ENCODE measurements around the gene NRROS.
"Not testable (repeated sequence)": the region's sequence is repeated elsewhere in the genome, so short reads cannot be mapped to it uniquely, and the experiment has no call there.

NRROS gene

DNA sequence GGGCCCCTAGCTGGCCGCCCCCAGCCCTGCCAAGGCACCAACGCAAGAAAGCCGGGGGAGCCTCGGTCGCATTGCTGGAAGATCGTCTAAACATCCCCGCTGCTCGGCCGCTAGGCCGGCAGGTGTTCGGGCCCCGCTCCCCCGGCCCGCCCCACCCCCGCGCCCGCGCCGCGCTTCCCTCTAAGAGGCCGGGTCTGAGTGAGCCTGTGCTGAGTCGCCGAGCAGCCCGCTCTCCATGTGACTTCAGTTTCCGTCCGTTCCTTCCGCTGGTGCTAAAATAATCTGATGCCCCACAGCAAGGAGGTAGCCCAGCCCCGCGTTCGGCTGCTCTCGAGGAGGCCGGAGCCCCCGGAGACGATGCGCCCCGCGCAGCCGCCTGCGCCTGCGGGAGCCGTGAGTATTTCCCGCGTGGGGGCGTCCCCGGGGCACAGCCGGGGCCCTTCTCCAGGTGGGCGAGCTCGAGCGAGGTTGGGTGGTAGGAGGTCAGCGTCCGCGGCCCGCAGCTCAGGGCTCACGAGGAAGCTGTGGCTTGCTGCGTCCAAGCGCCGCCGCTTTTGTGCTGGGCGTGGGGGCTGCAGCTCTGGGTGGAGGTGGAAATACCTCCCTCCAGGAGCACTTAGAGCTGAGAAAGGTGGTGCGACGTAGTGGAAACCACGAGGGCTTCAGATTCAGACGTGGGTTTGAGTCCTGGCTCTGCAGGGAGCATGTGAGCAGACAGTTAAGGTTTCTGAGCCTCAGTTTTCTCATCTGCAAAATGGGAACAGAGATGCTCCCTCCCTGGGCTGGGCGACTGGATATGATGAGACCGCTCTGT, at the start of gene NRROS:
Gene NRROS (plus strand): TSS at position 212 of the 814 bp plus-strand sequence. CDS start 14,846 bp downstream, outside the sequence.
- DNase-seq (ENCODE audit: low read depth), result no peak

- DNase-seq (ENCODE audit: low read depth), result no peak
Observed at GRCh38 chr3:196590279-196590678, 49.2 kb upstream of the NRROS start.

DNA sequence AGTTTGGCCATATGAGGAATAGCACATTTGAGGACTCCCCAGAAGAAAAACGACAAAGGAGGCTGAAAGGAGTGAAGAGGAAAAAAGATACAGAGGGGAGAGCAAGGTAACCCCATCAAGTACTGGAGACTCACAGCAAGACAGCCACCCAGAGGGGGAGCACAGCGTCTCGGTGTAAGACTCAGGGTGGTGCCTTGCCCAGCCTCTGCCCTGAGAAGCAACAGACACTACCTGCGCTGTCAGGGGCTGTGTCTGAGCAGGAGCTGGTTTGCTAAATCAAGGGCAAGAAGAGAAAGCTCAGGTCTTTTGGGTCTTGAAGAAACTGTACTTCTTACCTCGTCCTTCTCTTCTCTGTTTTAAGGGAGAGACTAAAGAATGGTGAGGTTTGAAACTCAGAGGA, 43.1 kb upstream of the NRROS start:
- DNase-seq (ENCODE audit: low read depth), result no peak

DNA sequence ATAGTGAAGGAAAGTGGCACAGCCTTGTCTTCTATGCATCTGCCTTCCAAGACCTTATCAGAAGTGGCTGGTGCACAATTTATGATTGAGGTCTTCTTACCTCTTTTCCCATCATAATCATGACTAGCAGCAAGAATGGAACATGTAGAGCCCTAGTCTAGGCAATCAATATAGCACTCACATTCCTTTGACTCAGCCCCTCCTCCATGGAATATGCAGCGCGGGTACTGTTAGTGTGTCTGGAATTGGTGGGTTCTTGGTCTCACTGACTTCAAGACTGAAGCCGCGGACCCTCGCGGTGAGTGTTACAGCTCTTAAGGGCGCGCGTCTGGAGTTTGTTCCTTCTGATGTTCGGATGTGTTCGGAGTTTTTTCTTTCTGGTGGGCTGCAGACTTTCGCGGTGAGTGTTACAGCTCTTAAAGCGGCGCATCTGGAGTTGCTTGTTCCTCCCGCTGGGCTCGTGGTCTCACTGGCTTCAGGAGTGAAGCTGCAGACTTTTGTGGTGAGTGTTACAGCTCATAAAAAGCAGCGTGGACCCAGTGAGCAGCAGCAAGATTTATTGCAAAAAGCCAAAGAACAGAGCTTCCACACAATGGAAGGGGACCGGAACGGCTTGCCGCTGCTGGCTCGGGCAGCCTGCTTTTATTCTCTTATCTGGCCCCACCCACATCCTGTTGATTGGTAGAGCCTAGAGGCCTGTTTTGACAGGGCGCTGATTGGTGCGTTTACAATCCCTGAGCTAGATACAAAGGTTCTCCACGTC, 41.3 kb upstream of the NRROS start:
- DNase-seq (ENCODE audit: low read depth), result not testable (repeated sequence)

DNA sequence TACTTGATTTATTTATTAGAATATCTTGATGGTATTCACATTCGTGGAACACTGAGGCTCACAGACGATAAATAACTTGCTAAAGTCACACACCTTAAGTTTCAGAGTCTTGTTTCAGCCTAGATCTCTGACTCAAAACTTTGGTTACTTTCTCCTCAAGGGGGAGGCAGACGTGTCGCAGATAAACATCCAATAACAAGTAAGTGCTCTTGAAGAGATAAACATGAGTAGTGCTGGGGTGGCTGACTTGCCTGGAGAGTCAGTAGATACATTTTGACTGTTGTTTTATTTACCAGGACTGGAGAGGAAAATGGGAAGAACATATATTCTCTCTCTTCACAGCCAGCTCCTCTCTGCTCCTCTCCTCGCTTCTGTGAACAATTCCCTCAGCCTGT, 39.8 kb upstream of the NRROS start:
- DNase-seq (ENCODE audit: low read depth), result no peak

- no peak for DNase-seq (ENCODE audit: low read depth)
Observed at GRCh38 chr3:196600359-196600758, 39.1 kb upstream of the NRROS start.

DNA sequence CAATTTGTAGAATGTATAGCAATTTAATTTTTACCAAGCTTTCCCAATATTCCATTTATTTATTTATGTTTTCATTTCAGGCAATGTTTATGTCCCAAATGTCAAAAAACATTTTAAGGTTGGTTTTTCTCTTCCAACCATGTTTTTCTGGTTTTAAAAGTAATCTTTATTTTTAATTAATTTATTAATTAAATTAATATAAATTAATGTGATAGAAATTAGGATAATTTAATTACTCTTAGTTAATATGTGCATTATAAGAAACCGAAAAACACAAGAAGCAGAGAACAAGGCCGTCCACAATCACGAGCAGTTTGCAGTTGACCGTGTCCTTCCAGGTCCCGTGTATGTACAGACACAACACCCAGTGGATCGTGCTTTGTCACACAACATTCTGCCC, 36.8 kb upstream of the NRROS start:
- DNase-seq (ENCODE audit: low read depth), result no peak

DNA sequence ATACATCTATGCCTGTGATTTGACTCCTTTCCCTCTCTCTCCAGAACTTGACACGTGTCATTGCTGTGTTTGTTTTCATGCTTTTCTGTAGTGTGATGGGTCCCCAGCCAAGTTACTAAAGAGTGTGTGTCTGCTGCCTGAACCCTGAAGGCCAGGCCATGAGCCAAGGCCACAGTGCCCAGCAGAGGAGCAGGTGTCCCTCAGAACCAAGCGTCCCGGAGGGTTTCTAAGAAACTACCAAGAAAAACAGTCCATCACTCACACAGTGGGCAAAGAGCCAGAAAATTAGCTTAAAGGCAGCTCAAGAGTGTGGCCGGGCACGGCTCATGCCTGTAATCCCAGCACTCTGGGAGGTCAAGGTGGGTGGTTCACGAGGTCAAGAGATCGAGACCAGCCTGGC, 35.8 kb upstream of the NRROS start:
- no peak for DNase-seq (ENCODE audit: low read depth)

DNA sequence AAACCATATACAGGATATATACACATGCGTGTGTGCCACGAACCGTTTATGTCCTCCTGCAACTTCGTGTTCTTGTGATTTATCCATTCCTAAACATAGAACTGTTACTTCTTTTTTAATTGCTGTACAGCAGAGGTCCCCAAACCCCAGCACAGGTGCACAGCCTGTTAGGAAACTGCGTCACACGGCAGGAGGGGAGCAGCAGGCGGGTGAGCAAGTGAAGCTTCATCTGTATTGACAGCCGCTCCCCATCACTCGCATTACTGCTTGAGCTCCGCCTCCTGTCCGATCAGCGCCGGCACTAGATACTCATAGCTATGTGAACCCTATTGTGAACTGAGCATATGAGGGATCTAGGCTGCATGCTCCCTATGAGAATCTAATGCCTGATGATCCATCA, 34.9 kb upstream of the NRROS start:
- no peak for DNase-seq (ENCODE audit: low read depth)

- DNase-seq (ENCODE audit: low read depth), result no peak
Observed at GRCh38 chr3:196608693-196609092, 30.8 kb upstream of the NRROS start.

- peak; percentile 46 for DNase-seq (ENCODE audit: low read depth)
Observed at GRCh38 chr3:196609343-196609775, 30.1 kb upstream of the NRROS start.

GRCh38 chr3:196609805-196610515, 29.5 kb upstream of the NRROS start:
- DNase-seq (ENCODE audit: low read depth), result no peak

DNA sequence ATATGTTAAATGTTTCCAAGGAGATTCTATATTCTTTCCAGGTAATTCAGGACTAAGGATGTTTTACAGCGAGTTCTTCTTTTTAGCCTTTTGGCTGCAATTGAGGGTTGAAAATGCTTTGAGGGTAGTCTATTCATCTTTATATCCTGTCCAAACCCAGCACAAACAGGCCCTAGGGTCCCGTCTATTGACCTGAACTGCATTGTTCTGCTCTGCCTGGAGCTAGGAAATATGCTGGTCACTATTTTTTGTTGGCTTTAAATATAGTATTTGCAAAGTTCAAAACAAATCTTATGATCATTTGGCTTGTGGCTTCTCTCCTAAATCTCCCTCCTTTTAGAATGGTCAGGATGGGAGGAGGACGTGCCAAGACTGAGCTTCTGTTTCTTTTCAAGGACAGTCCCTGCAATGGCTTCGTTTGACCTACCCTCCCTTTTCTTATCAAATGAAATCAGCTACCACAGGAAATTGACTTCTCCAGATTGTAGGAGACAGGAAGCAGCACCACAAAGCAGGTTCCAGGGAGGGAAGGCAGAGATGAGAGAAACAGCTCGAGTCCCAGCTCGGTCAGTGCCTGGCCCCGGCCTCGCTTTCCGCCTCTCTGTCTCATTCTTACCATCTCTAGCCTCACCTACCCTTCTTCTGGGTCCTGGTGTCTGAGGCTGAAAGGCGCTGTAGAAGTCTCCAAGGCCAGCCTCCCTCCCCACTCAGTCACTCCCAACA, 27.6 kb upstream of the NRROS start:
- DNase-seq (ENCODE audit: low read depth), result no peak

GRCh38 chr3:196615234-196615633, 24.3 kb upstream of the NRROS start:
- not testable (repeated sequence) for DNase-seq (ENCODE audit: low read depth)

- DNase-seq (ENCODE audit: low read depth), result no peak
Observed at GRCh38 chr3:196617256-196617655, 22.2 kb upstream of the NRROS start.

- no peak for DNase-seq (ENCODE audit: low read depth)
Observed at GRCh38 chr3:196619223-196619622, 20.3 kb upstream of the NRROS start.

DNA sequence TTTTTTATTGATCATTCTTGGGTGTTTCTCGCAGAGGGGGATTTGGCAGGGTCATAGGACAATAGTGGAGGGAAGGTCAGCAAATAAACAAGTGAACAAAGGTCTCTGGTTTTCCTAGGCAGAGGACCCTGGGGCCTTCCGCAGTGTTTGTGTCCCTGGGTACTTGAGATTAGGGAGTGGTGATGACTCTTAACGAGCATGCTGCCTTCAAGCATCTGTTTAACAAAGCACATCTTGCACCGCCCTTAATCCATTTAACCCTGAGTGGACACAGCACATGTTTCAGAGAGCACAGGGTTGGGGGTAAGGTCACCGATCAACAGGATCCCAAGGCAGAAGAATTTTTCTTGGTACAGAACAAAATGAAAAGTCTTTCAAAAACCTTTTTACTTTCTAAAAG, 19.9 kb upstream of the NRROS start:
- not testable (repeated sequence) for DNase-seq (ENCODE audit: low read depth)

- no peak for DNase-seq (ENCODE audit: low read depth)
Observed at GRCh38 chr3:196620161-196620604, 19.3 kb upstream of the NRROS start.

DNA sequence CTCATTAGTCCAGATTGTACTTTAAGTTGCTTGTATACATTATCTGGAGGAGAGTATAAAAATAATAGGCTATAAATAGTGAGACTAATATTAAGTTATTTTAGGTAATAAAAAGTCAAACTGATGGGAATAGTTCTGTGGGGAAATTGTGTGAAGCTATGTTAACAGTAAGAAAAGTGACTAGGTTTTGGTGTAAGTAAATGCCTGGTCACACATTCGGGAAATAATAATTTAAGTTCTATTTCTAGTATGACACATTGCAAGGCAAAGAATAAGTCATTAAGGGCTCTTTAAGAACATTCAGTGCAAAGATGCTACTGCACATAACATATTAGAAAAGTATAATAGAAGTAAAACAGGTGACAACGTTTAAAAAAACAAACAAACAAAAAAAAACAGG, 18.8 kb upstream of the NRROS start:
- DNase-seq (ENCODE audit: low read depth), result no peak

GRCh38 chr3:196621611-196622010, 17.9 kb upstream of the NRROS start:
- DNase-seq (ENCODE audit: low read depth), result no peak

DNA sequence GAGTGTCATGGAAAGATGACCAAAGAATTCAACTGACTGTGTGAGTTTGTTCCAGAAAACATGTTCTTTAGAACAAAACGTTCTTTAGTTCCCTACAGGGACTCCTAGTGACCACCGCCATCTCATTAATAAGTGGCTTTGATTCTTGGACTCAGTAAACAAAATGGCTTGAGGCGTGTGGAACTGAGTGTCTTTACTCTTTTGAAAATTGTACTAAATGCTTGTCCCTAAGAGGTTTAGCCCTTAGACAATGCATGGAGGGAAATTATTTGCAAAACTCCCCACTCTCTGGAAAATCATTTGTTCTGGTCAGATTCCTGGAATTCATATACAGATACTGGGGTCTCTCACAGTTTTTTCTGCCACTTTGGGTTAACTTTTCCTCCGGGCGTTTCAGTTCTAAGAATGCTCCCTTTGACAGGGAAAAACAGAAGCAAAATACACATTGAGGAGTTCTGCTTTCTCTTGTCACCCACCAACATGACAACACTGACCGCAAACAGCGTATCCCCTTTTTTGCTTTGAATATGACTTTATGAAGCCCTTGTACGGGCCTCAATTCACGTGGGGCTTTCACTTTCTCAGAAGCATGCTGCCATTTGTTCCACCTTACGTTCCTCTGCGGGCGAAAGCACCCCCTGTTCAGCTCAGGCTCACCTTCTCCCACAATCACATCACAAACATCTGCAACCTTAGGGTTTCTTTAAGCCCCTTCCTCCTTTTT, 15.3 kb upstream of the NRROS start:
- DNase-seq (ENCODE audit: low read depth), result no peak
